GM19239 (cell line): Measurements from ENCODE around the gene GTF2F2.

Experiments used
- DNase-seq: peaks from one replicate; pipeline ENCODE4 v3.0.0; 2011; ENCODE audit warnings: low spot score; ENCODE audit not compliant: insufficient read length
- FAIRE-seq: peaks from 2 replicates; lab custom pipeline; 2011; peaks lifted over from hg19 to GRCh38; lab: Jason Lieb, UNC

The GTF2F2 gene

GRCh38 chr13:45207319-45207718 lies 87.0 kb downstream of the GTF2F2 start:
- DNase-seq (no peak), FAIRE-seq (no peak)

- DNase-seq = no peak
- peak; percentile 8 for FAIRE-seq
Measured at GRCh38 chr13:45208132-45208531, 87.8 kb downstream of the GTF2F2 start.

- DNase-seq = no peak
- no peak for FAIRE-seq
Measured at GRCh38 chr13:45209229-45209628, 88.9 kb downstream of the GTF2F2 start.

GRCh38 chr13:45215392-45216077 lies 95.2 kb downstream of the GTF2F2 start:
- no peak for DNase-seq
- no peak for FAIRE-seq

- no peak for FAIRE-seq
- DNase-seq = no peak
Measured at GRCh38 chr13:45216193-45216592, 95.9 kb downstream of the GTF2F2 start.

GRCh38 chr13:45218689-45219088 lies 98.4 kb downstream of the GTF2F2 start:
- no peak for DNase-seq
- no peak for FAIRE-seq

GRCh38 chr13:45219123-45219891 lies 99.0 kb downstream of the GTF2F2 start:
- DNase-seq = no peak

GRCh38 chr13:45219938-45220375 lies 99.6 kb downstream of the GTF2F2 start:
- DNase-seq (no peak), FAIRE-seq (no peak)

More at GRCh38 chr13:45219123-45219891, 99.0 kb downstream of the GTF2F2 start:
- no peak for FAIRE-seq

GRCh38 chr13:45220403-45220802 lies 100.1 kb downstream of the GTF2F2 start:
- DNase-seq (no peak), FAIRE-seq (no peak)

- DNase-seq (no peak), FAIRE-seq (peak; percentile 68)
Measured at GRCh38 chr13:45222516-45222915, 102.2 kb downstream of the GTF2F2 start.

- DNase-seq (no peak), FAIRE-seq (no peak)
Measured at GRCh38 chr13:45222919-45223318, 102.6 kb downstream of the GTF2F2 start.

GRCh38 chr13:45224176-45224575 lies 103.9 kb downstream of the GTF2F2 start:
- DNase-seq = no peak
- no peak for FAIRE-seq

- no peak for FAIRE-seq
- no peak for DNase-seq
Measured at GRCh38 chr13:45225370-45225769, 105.1 kb downstream of the GTF2F2 start.

- no peak for FAIRE-seq
Measured at GRCh38 chr13:45226024-45226423, 105.7 kb downstream of the GTF2F2 start.

GRCh38 chr13:45228002-45228401 lies 107.7 kb downstream of the GTF2F2 start:
- DNase-seq = no peak
- FAIRE-seq = no peak

More at GRCh38 chr13:45226024-45226423, 105.7 kb downstream of the GTF2F2 start:
- no peak for DNase-seq

- no peak for DNase-seq
- FAIRE-seq = no peak
Measured at GRCh38 chr13:45229172-45229571, 108.9 kb downstream of the GTF2F2 start.

- no peak for DNase-seq
- no peak for FAIRE-seq
Measured at GRCh38 chr13:45231305-45231704, 111.0 kb downstream of the GTF2F2 start.

- DNase-seq = no peak
Measured at GRCh38 chr13:45231722-45232121, 111.4 kb downstream of the GTF2F2 start.

GRCh38 chr13:45232591-45232990 lies 112.3 kb downstream of the GTF2F2 start:
- FAIRE-seq = no peak
- no peak for DNase-seq

More at GRCh38 chr13:45231722-45232121, 111.4 kb downstream of the GTF2F2 start:
- FAIRE-seq = peak; percentile 39

GRCh38 chr13:45238945-45239795 lies 118.9 kb downstream of the GTF2F2 start:
- FAIRE-seq = no peak
- no peak for DNase-seq

GRCh38 chr13:45240143-45240542 lies 119.8 kb downstream of the GTF2F2 start:
- DNase-seq (no peak), FAIRE-seq (no peak)
